ENCODE data around the gene INPP5F. TPM values are rescaled to one million over a fixed set of nuclear protein-coding genes. Genes with fewer than 3 reads are reported as not detected.

INPP5F gene
- polyA plus RNA-seq, 1 of the 3 experiments (the other 2 are of a cell fraction) = 7.8 TPM

DNA sequence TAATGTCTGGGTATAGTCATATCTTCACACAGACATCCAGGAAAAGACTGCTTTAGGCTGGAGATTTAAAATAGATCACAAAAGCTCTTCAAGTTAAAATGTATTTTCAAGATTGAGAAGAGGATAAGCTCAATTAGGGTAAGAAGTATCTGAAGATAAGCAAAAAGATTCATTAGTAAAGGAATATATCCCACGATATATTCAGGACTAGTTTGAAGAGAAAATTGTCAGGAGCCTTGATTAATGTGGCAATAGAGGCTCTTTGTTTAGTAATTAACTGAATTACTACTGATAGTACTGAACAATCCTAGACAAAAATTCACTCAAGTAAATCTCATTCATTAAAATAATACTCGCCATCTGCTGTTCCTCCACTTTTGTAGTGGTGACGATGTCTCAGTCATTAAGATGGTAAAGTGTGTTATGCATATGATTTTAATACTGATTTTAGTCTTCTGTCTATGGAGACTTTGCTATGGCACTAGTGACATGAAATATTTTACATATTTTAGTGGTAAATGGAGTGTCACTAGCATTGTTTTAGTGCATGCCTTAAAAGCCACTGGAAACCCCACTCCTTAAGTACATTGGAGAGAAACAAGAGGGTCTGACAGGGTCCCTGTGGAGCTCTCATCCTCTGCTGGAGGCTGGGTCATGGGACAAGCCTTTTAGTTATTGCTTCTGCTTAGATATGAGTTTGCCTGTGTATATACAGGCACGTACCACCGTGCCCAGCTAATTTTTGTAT lies 32.8 kb downstream of the INPP5F start (continued):
- TF ChIP-seq FOXM1 (IDR thresholded peaks at IDR 0.05; ENCODE audit: low read depth) = no peak

DNA sequence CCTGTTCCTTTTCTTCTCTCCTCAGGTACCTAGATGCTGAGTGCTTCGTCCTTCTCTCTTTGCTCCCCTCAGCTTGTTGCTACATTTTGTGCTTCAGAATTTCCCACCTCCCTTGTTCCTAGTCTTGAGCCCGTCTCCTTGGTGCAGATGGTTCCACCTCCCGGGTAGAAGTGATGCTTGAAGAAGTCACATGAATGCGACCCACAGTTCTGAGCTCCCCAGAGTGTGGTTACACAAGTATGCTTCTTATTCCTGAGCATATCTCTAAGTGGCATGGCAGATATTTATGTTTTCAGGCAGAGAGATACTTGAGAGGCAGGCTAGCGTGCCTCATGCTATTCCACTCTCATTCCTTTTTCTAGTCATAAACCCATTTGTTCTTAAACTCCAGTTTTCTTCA lies 34.0 kb downstream of the INPP5F start:
- WGBS (ENCODE audit: low lambda C conversion rate) = 90% methylated on average over 5 of the region's 5 CpGs
- H3K9me3 ChIP-seq = no peaks in the 10 kb centered on the region
- no peaks in the 10 kb centered on the region for H4K20me1 ChIP-seq (ENCODE audit: insufficient read depth)
- no peaks in the 10 kb centered on the region for H3K9me2 ChIP-seq
- peaks cover 21% of the 10 kb centered on the region; the same call in 1 of the 2 replicates for H3K79me2 ChIP-seq (ENCODE audit: insufficient read depth)
- no peaks in the 10 kb centered on the region for H3K27me3 ChIP-seq (ENCODE audit: insufficient read depth)
- no peak overlapping the region for H2AFZ ChIP-seq (ENCODE audit: low read depth)
- no peak overlapping the region for H3K9ac ChIP-seq
- ChIA-PET POLR2A (no interaction called here), CTCF (interaction anchor here (1.1 to 5.1 kb wide), 3 partner anchors 10 to 100 kb away, joined by 5 to 40 read pairs (median 7); no protein-coding TSS in a partner anchor)
- no peak overlapping the region for H3K4me2 ChIP-seq
- H3F3A ChIP-seq (replicated peaks; ENCODE audit: insufficient read depth) = peaks cover 15% of the 10 kb centered on the region
- no peak for TF ChIP-seq SIN3A (IDR thresholded peaks at IDR 0.05; ENCODE audit: borderline replicate concordance, low read depth, low read length)
- TF ChIP-seq, protein P1, sequence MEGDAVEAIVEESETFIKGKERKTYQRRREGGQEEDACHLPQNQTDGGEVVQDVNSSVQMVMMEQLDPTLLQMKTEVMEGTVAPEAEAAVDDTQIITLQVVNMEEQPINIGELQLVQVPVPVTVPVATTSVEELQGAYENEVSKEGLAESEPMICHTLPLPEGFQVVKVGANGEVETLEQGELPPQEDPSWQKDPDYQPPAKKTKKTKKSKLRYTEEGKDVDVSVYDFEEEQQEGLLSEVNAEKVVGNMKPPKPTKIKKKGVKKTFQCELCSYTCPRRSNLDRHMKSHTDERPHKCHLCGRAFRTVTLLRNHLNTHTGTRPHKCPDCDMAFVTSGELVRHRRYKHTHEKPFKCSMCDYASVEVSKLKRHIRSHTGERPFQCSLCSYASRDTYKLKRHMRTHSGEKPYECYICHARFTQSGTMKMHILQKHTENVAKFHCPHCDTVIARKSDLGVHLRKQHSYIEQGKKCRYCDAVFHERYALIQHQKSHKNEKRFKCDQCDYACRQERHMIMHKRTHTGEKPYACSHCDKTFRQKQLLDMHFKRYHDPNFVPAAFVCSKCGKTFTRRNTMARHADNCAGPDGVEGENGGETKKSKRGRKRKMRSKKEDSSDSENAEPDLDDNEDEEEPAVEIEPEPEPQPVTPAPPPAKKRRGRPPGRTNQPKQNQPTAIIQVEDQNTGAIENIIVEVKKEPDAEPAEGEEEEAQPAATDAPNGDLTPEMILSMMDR (IDR thresholded peaks at IDR 0.05) = no peak
- no peak for TF ChIP-seq RCOR1 (IDR thresholded peaks at IDR 0.05; ENCODE audit: low read length)
- TF ChIP-seq NFIC (IDR thresholded peaks at IDR 0.05; ENCODE audit: borderline replicate concordance) = no peak
- H3K4me1 ChIP-seq (ENCODE audit: control insufficient read depth in 1 of 2, insufficient read depth in 2 of 2, low read depth in 1 of 2, low read length in 1 of 2) = peaks cover 0 to 27% of the 10 kb centered on the region in 2 experiments; a peak in 1 of 4 replicates
- DNase-seq = no peak
- H3K27ac ChIP-seq (ENCODE audit: low read depth in 2 of 2, low read length in 1 of 2) = peak overlapping the region in 1 of 2 experiments; percentile 73; a peak in 1 of 4 replicates
- H3K4me3 ChIP-seq (ENCODE audit: low read depth in 2 of 2, low read length in 1 of 2) = no peak overlapping the region
- no peaks in the 10 kb centered on the region for H3K36me3 ChIP-seq (replicated peaks in 1 of 2; ENCODE audit: control insufficient read depth in 1 of 2, insufficient read depth in 2 of 2, low read length in 1 of 2)

DNA sequence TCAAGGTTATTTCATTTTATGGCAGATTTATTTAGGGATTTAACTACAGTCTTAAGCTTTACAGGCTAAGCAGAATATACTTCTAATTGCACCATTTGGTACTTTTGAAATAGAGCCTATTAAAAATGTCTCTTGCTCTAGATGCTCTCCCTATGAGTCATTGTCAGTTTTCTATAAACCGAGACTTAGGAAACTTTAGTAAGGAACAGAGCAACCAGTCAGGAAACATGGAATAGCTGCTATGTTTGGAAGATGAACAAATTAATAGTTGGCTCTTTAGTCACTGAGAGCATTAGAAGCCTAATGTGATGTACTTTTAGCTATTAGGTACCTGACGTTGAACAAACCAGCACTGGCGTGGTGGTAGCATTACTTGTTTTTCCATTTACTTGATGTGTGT lies 35.3 kb downstream of the INPP5F start:
- ChIA-PET POLR2A (no interaction called here), CTCF (interaction anchor here (1.0 to 5.1 kb wide), 3 partner anchors 11 to 98 kb away, joined by 3 to 40 read pairs (median 6); no protein-coding TSS in a partner anchor)
- H3K27ac ChIP-seq (ENCODE audit: low read depth in 2 of 2, low read length in 1 of 2) = peak overlapping the region; percentile 53 to 73; a peak in 3 of 4 replicates
- no peaks in the 10 kb centered on the region for H4K20me1 ChIP-seq (ENCODE audit: insufficient read depth)
- no peak overlapping the region for H3K9ac ChIP-seq
- TF ChIP-seq, protein P2, sequence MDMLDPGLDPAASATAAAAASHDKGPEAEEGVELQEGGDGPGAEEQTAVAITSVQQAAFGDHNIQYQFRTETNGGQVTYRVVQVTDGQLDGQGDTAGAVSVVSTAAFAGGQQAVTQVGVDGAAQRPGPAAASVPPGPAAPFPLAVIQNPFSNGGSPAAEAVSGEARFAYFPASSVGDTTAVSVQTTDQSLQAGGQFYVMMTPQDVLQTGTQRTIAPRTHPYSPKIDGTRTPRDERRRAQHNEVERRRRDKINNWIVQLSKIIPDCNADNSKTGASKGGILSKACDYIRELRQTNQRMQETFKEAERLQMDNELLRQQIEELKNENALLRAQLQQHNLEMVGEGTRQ (IDR thresholded peaks at IDR 0.05; ENCODE audit: borderline replicate concordance, low read depth, low read length) = no peak
- TF ChIP-seq FOXM1 (IDR thresholded peaks at IDR 0.05; ENCODE audit: low read depth) (no peak), EP300 (IDR thresholded peaks at IDR 0.05; ENCODE audit: borderline replicate concordance in 1 of 2, low read depth in 1 of 2, low read length in 1 of 2) (no peak; a peak in 1 of 4 replicates), NFIC (IDR thresholded peaks at IDR 0.05; ENCODE audit: borderline replicate concordance) (peak; percentile 31; the same call in 1 of the 2 replicates), RAD21 (IDR thresholded peaks at IDR 0.05; ENCODE audit: low read length) (no peak), TCF12 (IDR thresholded peaks at IDR 0.05) (peak; percentile 44; the same call in 1 of the 2 replicates), JUND (IDR thresholded peaks at IDR 0.05) (peak; percentile 52), POLR2AphosphoS5 (IDR thresholded peaks at IDR 0.05; ENCODE audit: low read depth, low read length) (no peak), SIN3A (IDR thresholded peaks at IDR 0.05; ENCODE audit: borderline replicate concordance, low read depth, low read length) (no peak), FOSL2 (IDR thresholded peaks at IDR 0.05; ENCODE audit: borderline replicate concordance, low read depth) (peak; percentile 73; the same call in 1 of the 2 replicates), CHD2 (IDR thresholded peaks at IDR 0.05; ENCODE audit: low read length, partially characterized antibody) (no peak), RFX5 (IDR thresholded peaks at IDR 0.05; ENCODE audit: low read length) (no peak), MEF2A (IDR thresholded peaks at IDR 0.05; ENCODE audit: borderline replicate concordance, low read depth) (0 out of 2 replicates have a peak, but pooled peaks have one; percentile 44), GATA2 (CRISPR knock-in tag; IDR thresholded peaks at IDR 0.05) (no peak)
- TF ChIP-seq, protein P3, sequence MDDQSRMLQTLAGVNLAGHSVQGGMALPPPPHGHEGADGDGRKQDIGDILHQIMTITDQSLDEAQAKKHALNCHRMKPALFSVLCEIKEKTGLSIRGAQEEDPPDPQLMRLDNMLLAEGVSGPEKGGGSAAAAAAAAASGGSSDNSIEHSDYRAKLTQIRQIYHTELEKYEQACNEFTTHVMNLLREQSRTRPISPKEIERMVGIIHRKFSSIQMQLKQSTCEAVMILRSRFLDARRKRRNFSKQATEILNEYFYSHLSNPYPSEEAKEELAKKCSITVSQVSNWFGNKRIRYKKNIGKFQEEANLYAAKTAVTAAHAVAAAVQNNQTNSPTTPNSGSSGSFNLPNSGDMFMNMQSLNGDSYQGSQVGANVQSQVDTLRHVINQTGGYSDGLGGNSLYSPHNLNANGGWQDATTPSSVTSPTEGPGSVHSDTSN (IDR thresholded peaks at IDR 0.05) = peak; percentile 6; the same call in 1 of the 2 replicates
- TF ChIP-seq, protein P4, sequence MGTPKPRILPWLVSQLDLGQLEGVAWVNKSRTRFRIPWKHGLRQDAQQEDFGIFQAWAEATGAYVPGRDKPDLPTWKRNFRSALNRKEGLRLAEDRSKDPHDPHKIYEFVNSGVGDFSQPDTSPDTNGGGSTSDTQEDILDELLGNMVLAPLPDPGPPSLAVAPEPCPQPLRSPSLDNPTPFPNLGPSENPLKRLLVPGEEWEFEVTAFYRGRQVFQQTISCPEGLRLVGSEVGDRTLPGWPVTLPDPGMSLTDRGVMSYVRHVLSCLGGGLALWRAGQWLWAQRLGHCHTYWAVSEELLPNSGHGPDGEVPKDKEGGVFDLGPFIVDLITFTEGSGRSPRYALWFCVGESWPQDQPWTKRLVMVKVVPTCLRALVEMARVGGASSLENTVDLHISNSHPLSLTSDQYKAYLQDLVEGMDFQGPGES (IDR thresholded peaks at IDR 0.05; ENCODE audit: low read depth, low read length) = no peak
- peaks cover 13% of the 10 kb centered on the region; the same call in 1 of the 2 replicates for H3K79me2 ChIP-seq (ENCODE audit: insufficient read depth)
- peak overlapping the region; percentile 35; the same call in 1 of the 2 replicates for H3K4me2 ChIP-seq
- no peaks in the 10 kb centered on the region for H3K36me3 ChIP-seq (replicated peaks in 1 of 2; ENCODE audit: control insufficient read depth in 1 of 2, insufficient read depth in 2 of 2, low read length in 1 of 2)
- no peaks in the 10 kb centered on the region for H3K9me3 ChIP-seq
- H3K4me3 ChIP-seq (ENCODE audit: low read depth in 2 of 2, low read length in 1 of 2) = peak overlapping the region in 1 of 2 experiments; percentile 26; a peak in 1 of 4 replicates
- WGBS (ENCODE audit: low lambda C conversion rate) = 22% methylated on average over 3 of the region's 3 CpGs
- H3K27me3 ChIP-seq (ENCODE audit: insufficient read depth) = no peaks in the 10 kb centered on the region
- H3K4me1 ChIP-seq (ENCODE audit: control insufficient read depth in 1 of 2, insufficient read depth in 2 of 2, low read depth in 1 of 2, low read length in 1 of 2) = peaks cover 0 to 27% of the 10 kb centered on the region in 2 experiments; a peak in 1 of 4 replicates
- H3F3A ChIP-seq (replicated peaks; ENCODE audit: insufficient read depth) = peaks cover 15% of the 10 kb centered on the region
- no peaks in the 10 kb centered on the region for H3K9me2 ChIP-seq
- DNase-seq = no peak
- no peak overlapping the region for H2AFZ ChIP-seq (ENCODE audit: low read depth)

Data from SK-N-SH (cell line).